GM23338 (cell line): ENCODE results near the gene NRL. TPM values are rescaled to one million over a fixed set of nuclear protein-coding genes. Genes with fewer than 3 reads are reported as not detected.

Experiments used
- ATAC-seq: fragments of 200-7000 bp; cut with Tn5 transposase; 3 replicates; pipeline ENCODE4 v1.9.1; 2020
- DNase-seq: peaks from one replicate; pipeline ENCODE4 v3.0.0-alpha.2; 2015; ENCODE audit warnings: low spot score
- H2AFZ ChIP-seq: fragments of 200-600 bp; sonication (generic); 2 replicates; pipeline ENCODE4 v1.8.0; 2016; ENCODE audit warnings: antibody characterized with exemption, mild to moderate bottlenecking, moderate library complexity
- H3F3A ChIP-seq: fragments of 200-600 bp; sonication (generic); replicated peaks from 2 replicates; pipeline ENCODE4 v1.8.0; 2017; ENCODE audit warnings: antibody characterized with exemption, mixed run types, low read depth
- H3K27ac ChIP-seq: fragments of 200-600 bp; sonication (generic); 2 replicates; pipeline ENCODE4 v1.6.1; 2016; ENCODE audit warnings: low read depth
- H3K27me3 ChIP-seq: fragments of 200-600 bp; sonication (generic); 2 replicates; pipeline ENCODE4 v1.8.0; 2016; ENCODE audit warnings: mild to moderate bottlenecking, mixed run types, moderate library complexity; ENCODE audit not compliant: insufficient read depth
- H3K36me3 ChIP-seq: fragments of 200-600 bp; sonication (generic); 2 replicates; pipeline ENCODE4 v1.8.0; 2016; ENCODE audit warnings: mild to moderate bottlenecking; ENCODE audit not compliant: insufficient read depth
- H3K4me1 ChIP-seq: fragments of 200-600 bp; sonication (generic); 2 replicates; pipeline ENCODE4 v1.8.0; 2016; ENCODE audit warnings: mild to moderate bottlenecking, moderate library complexity; ENCODE audit not compliant: insufficient read depth
- H3K4me2 ChIP-seq: fragments of 200-600 bp; sonication (generic); 2 replicates; pipeline ENCODE4 v1.7.1; 2017; ENCODE audit warnings: mixed run types
- H3K4me3 ChIP-seq: fragments of 200-600 bp; sonication (generic); 2 replicates; pipeline ENCODE4 v1.6.1; 2016; ENCODE audit warnings: mixed run types
- H3K79me2 ChIP-seq: fragments of 200-600 bp; sonication (generic); replicated peaks from 2 replicates; pipeline ENCODE4 v1.8.0; 2017; ENCODE audit warnings: mild to moderate bottlenecking; ENCODE audit not compliant: insufficient read depth
- H3K9me2 ChIP-seq: fragments of 200-600 bp; sonication (generic); 2 replicates; pipeline ENCODE4 v1.8.0; 2017; ENCODE audit not compliant: insufficient read depth
- H4K20me1 ChIP-seq: fragments of 200-600 bp; sonication (generic); replicated peaks from 2 replicates; pipeline ENCODE4 v1.8.0; 2017; ENCODE audit warnings: mild to moderate bottlenecking; ENCODE audit not compliant: insufficient read depth
- H3K27ac Mint-ChIP-seq: 2 replicates; pipeline ENCODE4 v1.8.0; 2020; ENCODE audit warnings: inconsistent platforms, mild to moderate bottlenecking, moderate library complexity, mixed read lengths
- H3K27me3 Mint-ChIP-seq: 3 replicates; pipeline ENCODE4 v1.8.0; 2022; ENCODE audit warnings: low read depth, mild to moderate bottlenecking, moderate library complexity, mixed read lengths, inconsistent platforms; ENCODE audit not compliant: insufficient read depth, poor library complexity
- H3K36me3 Mint-ChIP-seq: 3 replicates; pipeline ENCODE4 v1.8.0; 2021; ENCODE audit warnings: low read depth, mild to moderate bottlenecking, inconsistent platforms, moderate library complexity, mixed read lengths
- H3K4me1 Mint-ChIP-seq: 3 replicates; pipeline ENCODE4 v1.8.0; 2020; ENCODE audit warnings: mild to moderate bottlenecking, inconsistent platforms, mixed read lengths
- H3K4me3 Mint-ChIP-seq: 3 replicates; pipeline ENCODE4 v1.8.0; 2021; ENCODE audit warnings: moderate library complexity, mild to moderate bottlenecking, inconsistent platforms, mixed read lengths
- H3K9me3 Mint-ChIP-seq: 3 replicates; pipeline ENCODE4 v1.8.0; 2020; ENCODE audit warnings: moderate library complexity, mild to moderate bottlenecking, inconsistent platforms, mixed read lengths
- CREB1 ChIP-seq: fragments of 250-450 bp; sonication (Bioruptor Pico); IDR thresholded peaks from 2 replicates; pipeline ENCODE4 v1.5.0; 2020; ENCODE audit warnings: low read depth, mild to moderate bottlenecking, moderate library complexity
- CTCF ChIP-seq, 2 experiments: fragments of 200-600 bp in 1 of 2; sonication (generic) in 1 of 2; conservative IDR thresholded peaks; 2 replicates each; pipeline versions ENCODE4 v1.5.1 to v1.6.1; 2016 to 2017; ENCODE audit warnings: antibody characterized with exemption in 2 of 2, low read depth in 2 of 2, mild to moderate bottlenecking in 2 of 2, moderate library complexity in 1 of 2
- ETS1 ChIP-seq: IDR thresholded peaks from 2 replicates; pipeline ENCODE4 v1.6.1; 2016; ENCODE audit warnings: antibody characterized with exemption
- EZH2 ChIP-seq: fragments of 200-600 bp; sonication (generic); IDR thresholded peaks from one replicate; pipeline ENCODE4 v1.8.0; 2017; ENCODE audit warnings: antibody characterized with exemption, mild to moderate bottlenecking, low read depth; ENCODE audit not compliant: unreplicated experiment
- EZH2phosphoT487 ChIP-seq: fragments of 200-600 bp; sonication (generic); IDR thresholded peaks from one replicate; pipeline ENCODE4 v1.8.1; 2018; ENCODE audit warnings: antibody characterized with exemption; ENCODE audit not compliant: unreplicated experiment
- JUNB ChIP-seq: IDR thresholded peaks from one replicate; pipeline ENCODE4 v1.6.1; 2016; ENCODE audit warnings: antibody characterized with exemption; ENCODE audit not compliant: unreplicated experiment
- NANOG ChIP-seq: IDR thresholded peaks from 2 replicates; pipeline ENCODE4 v1.6.1; 2016; ENCODE audit warnings: antibody characterized with exemption, borderline replicate concordance
- POLR2AphosphoS5 ChIP-seq: IDR thresholded peaks from 2 replicates; pipeline ENCODE4 v1.6.1; 2016; ENCODE audit warnings: antibody characterized with exemption, low read depth
- REST ChIP-seq: IDR thresholded peaks from one replicate; pipeline ENCODE4 v1.6.1; 2018; ENCODE audit warnings: antibody characterized with exemption; ENCODE audit not compliant: unreplicated experiment
- STAT1 ChIP-seq: IDR thresholded peaks from one replicate; pipeline ENCODE4 v1.6.1; 2016; ENCODE audit warnings: antibody characterized with exemption; ENCODE audit not compliant: unreplicated experiment
- ZNF114 ChIP-seq: fragments of 250-450 bp; sonication (Bioruptor Pico); IDR thresholded peaks from 2 replicates; pipeline ENCODE4 v1.5.0; 2020; ENCODE audit warnings: mild to moderate bottlenecking, moderate library complexity
- ZNF331 ChIP-seq: fragments of 250-450 bp; sonication (Bioruptor Pico); IDR thresholded peaks from 2 replicates; pipeline ENCODE4 v1.5.0; 2020; ENCODE audit warnings: low read depth, mild to moderate bottlenecking, moderate library complexity
- ZNF462 ChIP-seq: fragments of 250-450 bp; sonication (Bioruptor Pico); IDR thresholded peaks from 2 replicates; pipeline ENCODE4 v1.5.0; 2020; ENCODE audit warnings: mild to moderate bottlenecking, moderate library complexity
- polyA plus RNA-seq: library from polyadenylated mRNA; unstranded; fragments of >200 nt; fragmentation: Nextera tagmentation; extraction: Ambion mirVana; gene quantifications from 2 replicates; pipeline ENCODE4 v1.2.1, GENCODE V29; 2016
- total RNA-seq: library from RNA; depleted of rRNA; stranded (reverse); fragments of >200 nt; shearing (Covaris generic); gene quantifications from 2 replicates; pipeline ENCODE4 v1.2.3, GENCODE V29; 2014

NRL gene
- total and polyA plus RNA-seq, 2 experiments from 2014 or later, result 1.8 to 2.2 TPM

- Histone ChIP-seq H3K27me3 (no peaks in the 10 kb centered on the region), H3F3A (no peaks in the 10 kb centered on the region), H3K27ac (no peak overlapping the region), H3K36me3 (no peaks in the 10 kb centered on the region), H3K79me2 (no peaks in the 10 kb centered on the region), H3K4me3 (no peak overlapping the region), H3K9me2 (no peaks in the 10 kb centered on the region), H2AFZ (no peak overlapping the region), H3K4me1 (no peaks in the 10 kb centered on the region), H3K4me2 (no peak overlapping the region), H4K20me1 (no peaks in the 10 kb centered on the region)
- Mint-ChIP-seq H3K9me3 (no peaks in the 10 kb centered on the region; the same call in 2 of the 3 replicates), H3K4me3 (no peak overlapping the region), H3K36me3 (peaks cover 27% of the 10 kb centered on the region), H3K27ac (no peak overlapping the region), H3K4me1 (peaks cover 19% of the 10 kb centered on the region), H3K27me3 (peaks cover 13% of the 10 kb centered on the region)
- no peak for DNase-seq
- TF ChIP-seq EZH2phosphoT487 (no peak), STAT1 (no peak), ZNF462 (CRISPR knock-in tag) (no peak), ETS1 (no peak), CREB1 (CRISPR knock-in tag) (no peak), JUNB (no peak), EZH2 (no peak), NANOG (no peak), CTCF (conservative IDR thresholded peaks at IDR 0.05; ENCODE audit: low read depth in 2 of 2) (no peak), REST (no peak), ZNF114 (CRISPR knock-in tag) (no peak), ZNF331 (no peak), POLR2AphosphoS5 (no peak)
- no peak for ATAC-seq
Measured at GRCh38 chr14:24056800-24057184, 58.0 kb downstream of the NRL start.
